Activated naive CD4-positive, alpha-beta T cell treated with anti-CD3 and anti-CD28 coated beads, Interleukin-2, amount 50 U/mL, for 24 hours (primary cell): Measurements from ENCODE around the gene SIX4.
"Not testable (repeated sequence)": the region's sequence is repeated elsewhere in the genome, so short reads cannot be mapped to it uniquely, and the experiment has no call there.

Source experiments
- H3K27ac Mint-ChIP-seq: one replicate; pipeline ENCODE4 v1.8.0; 2021; ENCODE audit warnings: mild to moderate bottlenecking, mixed read lengths
- H3K27me3 Mint-ChIP-seq: one replicate; pipeline ENCODE4 v1.8.0; 2021; ENCODE audit warnings: mixed read lengths
- H3K36me3 Mint-ChIP-seq: one replicate; pipeline ENCODE4 v1.8.0; 2021; ENCODE audit warnings: mixed read lengths
- H3K4me1 Mint-ChIP-seq: one replicate; pipeline ENCODE4 v1.8.0; 2021; ENCODE audit warnings: mixed read lengths
- H3K4me3 Mint-ChIP-seq: one replicate; pipeline ENCODE4 v1.8.0; 2021; ENCODE audit warnings: mild to moderate bottlenecking, mixed read lengths
- H3K9me3 Mint-ChIP-seq: one replicate; pipeline ENCODE4 v1.8.0; 2021; ENCODE audit warnings: mixed read lengths

The SIX4 gene

DNA sequence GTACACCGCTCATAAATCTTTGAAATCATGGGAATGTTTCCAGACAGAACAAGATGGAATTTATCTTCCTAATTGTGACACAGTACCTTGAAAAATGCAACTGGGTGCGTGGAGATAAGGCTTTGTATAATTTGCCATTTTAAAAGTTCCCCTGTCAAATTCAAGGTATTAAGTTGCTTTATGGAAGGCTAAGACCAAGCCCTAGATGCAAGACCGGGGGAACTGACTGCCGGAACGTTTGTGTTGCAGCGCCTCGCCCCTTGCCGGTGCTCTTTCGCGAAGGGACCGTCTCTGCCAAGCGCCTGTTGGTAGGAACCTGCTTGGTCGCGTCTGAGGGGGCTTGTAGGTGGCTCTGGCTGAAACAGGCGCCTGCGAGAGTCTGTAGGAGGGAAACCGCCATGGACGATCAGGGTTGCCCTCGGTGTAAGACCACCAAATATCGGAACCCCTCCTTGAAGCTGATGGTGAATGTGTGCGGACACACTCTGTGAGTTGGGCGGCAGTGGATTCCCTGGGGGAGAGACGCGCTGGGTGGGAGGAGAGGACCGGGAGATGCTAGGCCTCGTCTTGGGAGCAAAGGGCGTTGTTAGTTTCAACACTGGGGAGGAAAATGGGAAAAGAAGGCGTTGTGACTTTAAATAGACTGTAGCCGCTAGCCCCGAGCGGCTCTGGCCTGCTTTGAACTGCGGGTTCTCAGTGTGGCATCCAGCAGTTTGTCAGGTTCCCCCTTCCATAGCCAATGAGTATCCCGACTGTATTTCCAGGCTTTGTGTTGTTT is 10.5 kb upstream of the SIX4 start, which contains the start of gene MNAT1:
TSS of gene MNAT1 (plus strand) at position 297 of the 778 bp plus-strand sequence. CDS start at position 399, 102 bp downstream.
- Mint-ChIP-seq H3K27me3 (peaks cover 9% of the 10 kb centered on the region), H3K4me1 (peaks cover 37% of the 10 kb centered on the region), H3K9me3 (no peaks in the 10 kb centered on the region), H3K4me3 (peak within 1 kb of the TSS; percentile 100), H3K27ac (peak within 1 kb of the TSS; percentile 96), H3K36me3 (peaks cover 3% of the 10 kb centered on the region)

DNA sequence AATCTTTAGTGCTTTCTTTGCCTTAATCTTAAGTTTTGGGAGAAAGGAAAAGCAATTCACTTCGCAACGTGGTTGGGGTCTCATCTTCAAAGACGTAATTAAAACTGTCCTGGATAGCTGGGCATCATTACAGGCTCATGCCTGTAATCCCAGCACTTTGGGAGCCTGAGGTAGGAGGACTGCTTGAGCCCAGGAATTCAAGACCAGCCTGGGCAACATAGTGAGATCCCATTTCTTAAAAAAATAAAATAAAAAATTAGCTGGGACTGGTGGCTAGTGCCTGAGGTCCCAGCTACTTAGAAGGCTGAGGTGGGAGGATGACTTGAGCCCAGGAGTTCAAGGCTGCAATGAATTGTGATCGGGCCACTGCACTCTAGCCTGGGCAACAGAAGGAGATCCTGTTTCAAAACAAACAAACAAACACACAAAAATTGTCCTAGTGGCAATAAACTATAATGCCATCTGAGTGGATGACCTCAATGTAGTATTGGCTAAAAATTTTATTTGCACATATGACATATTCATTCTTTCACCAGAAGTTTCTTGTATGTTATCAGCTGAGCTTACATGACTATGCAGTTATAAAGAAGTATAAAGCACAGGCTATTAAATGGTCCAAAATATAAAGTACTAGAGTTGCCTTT is 8.8 kb upstream of the SIX4 start:
- H3K9me3 Mint-ChIP-seq = no peaks in the 10 kb centered on the region
- H3K27me3 Mint-ChIP-seq = peaks cover 22% of the 10 kb centered on the region
- peaks cover 3% of the 10 kb centered on the region for H3K36me3 Mint-ChIP-seq
- H3K4me1 Mint-ChIP-seq = peaks cover 26% of the 10 kb centered on the region
- no peak overlapping the region for H3K27ac Mint-ChIP-seq
- no peak overlapping the region for H3K4me3 Mint-ChIP-seq

DNA sequence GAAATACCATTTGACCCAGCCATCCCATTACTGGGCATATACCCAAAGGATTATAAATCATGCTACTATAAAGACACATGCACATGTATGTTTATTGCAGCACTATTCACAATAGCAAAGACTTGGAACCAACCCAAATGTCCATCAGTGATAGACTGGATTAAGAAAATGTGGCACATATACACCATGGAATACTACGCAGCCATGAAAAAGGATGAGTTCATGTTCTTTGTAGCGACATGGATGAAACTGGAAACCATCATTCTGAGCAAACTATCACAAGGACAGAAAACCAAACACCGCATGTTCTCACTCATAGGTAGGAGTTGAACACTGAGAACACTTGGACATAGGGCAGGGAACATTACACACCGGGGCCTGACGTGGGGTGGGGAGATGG is 7.1 kb upstream of the SIX4 start:
- not testable (repeated sequence) for H3K9me3 Mint-ChIP-seq, H3K4me3 Mint-ChIP-seq, H3K36me3 Mint-ChIP-seq, H3K27ac Mint-ChIP-seq
- Mint-ChIP-seq H3K27me3 (peaks cover 35% of the 10 kb centered on the region), H3K4me1 (peaks cover 24% of the 10 kb centered on the region)

DNA sequence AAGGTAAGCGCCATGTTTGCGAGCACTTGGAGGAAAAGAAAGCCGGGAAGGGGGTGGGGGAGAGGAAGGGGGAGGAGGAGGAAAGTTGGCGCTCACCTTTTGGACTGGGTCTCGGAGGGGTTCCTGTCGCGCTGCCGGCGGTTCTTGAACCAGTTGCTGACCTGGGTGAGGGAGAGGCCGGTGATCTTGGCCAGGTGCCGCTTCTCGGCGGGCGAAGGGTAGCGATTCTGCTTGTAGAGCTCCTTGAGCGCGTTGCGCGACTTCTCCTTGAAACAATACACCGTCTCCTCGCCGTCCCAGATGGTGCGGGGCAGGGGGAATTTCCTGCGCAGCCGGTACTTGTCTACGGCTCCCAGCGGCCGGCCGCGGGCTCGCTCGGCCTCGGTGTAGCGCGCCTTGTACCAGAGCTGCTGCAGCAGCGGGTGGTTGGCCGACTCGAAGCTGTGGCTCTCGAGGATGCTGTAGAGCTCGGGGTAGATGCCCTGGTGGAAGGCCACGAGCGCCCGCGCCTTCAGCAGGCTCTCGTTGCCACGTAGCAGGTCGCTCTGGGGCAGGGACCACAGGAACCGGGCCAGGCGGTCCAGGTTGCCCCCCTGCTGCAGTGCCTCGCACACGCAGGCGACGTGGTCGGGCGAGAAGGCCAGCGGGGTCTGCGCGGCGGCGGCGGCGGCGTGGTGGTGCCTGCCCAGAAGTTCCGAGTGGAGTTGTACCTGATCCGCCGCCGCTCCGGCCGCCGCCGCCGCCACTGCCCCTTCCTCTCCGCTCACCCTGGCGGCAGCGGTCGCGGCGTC is 840 bp downstream of the SIX4 start:
- Mint-ChIP-seq H3K4me1 (peaks cover 18% of the 10 kb centered on the region), H3K27me3 (peaks cover 54% of the 10 kb centered on the region), H3K27ac (no peak overlapping the region), H3K9me3 (no peaks in the 10 kb centered on the region), H3K36me3 (no peaks in the 10 kb centered on the region), H3K4me3 (peak overlapping the region; percentile 89)

DNA sequence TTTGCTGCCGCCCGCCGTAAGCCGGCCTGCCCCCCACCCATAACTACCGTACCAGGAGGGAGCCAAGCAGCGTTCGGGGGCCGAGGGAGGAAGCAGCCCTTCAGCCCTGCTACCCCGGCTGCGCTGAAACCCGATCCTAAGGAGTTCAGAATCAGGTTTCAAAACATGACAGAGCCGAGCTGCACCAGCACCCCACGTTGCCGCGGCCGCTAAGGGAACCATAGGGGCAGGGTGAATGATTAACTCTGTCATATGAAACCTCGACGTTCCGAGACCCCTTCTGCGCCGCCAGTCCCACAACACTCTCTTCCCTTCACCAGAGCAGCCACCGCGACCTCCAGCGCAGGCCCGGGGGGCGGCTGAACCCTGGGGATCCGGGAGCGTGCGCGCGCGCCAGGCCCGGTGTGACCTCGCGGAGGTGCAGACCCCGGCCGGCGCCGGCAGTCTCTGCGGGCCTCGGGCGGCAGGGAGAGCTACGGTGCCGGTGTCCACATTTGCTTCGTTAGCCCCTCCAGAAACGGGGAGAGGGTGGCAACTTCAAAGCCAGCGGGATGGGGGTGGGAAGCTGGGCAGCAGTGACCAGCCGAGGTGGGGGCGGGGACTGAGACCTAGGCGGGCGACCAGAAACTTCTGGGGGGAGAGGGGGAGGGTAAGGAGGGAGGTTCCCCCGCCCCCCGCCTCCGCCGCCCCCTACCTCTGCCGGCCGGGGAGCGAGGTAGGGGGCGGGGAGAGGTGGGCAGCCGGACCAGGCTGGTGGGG is 1.6 kb downstream of the SIX4 start:
- H3K36me3 Mint-ChIP-seq = no peaks in the 10 kb centered on the region
- no peaks in the 10 kb centered on the region for H3K9me3 Mint-ChIP-seq
- no peak overlapping the region for H3K27ac Mint-ChIP-seq
- H3K4me3 Mint-ChIP-seq = peak overlapping the region; percentile 86
- peaks cover 18% of the 10 kb centered on the region for H3K4me1 Mint-ChIP-seq
- peaks cover 48% of the 10 kb centered on the region for H3K27me3 Mint-ChIP-seq

DNA sequence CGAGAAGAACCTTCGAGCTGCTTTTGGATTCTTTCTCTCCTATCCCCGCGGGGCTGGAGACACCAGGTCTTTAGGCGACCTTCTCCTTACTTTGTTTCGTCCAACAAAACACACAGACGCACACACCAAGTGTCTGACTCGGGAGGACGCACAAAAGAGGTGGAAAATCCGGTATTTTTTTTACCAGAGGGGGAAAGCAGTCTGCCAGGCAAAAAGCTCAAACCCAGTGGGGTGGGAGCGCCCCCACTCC is 2.1 kb downstream of the SIX4 start:
- Mint-ChIP-seq H3K27me3 (peaks cover 44% of the 10 kb centered on the region), H3K9me3 (no peaks in the 10 kb centered on the region), H3K4me3 (peak overlapping the region; percentile 86), H3K4me1 (peaks cover 18% of the 10 kb centered on the region), H3K36me3 (no peaks in the 10 kb centered on the region), H3K27ac (no peak overlapping the region)

DNA sequence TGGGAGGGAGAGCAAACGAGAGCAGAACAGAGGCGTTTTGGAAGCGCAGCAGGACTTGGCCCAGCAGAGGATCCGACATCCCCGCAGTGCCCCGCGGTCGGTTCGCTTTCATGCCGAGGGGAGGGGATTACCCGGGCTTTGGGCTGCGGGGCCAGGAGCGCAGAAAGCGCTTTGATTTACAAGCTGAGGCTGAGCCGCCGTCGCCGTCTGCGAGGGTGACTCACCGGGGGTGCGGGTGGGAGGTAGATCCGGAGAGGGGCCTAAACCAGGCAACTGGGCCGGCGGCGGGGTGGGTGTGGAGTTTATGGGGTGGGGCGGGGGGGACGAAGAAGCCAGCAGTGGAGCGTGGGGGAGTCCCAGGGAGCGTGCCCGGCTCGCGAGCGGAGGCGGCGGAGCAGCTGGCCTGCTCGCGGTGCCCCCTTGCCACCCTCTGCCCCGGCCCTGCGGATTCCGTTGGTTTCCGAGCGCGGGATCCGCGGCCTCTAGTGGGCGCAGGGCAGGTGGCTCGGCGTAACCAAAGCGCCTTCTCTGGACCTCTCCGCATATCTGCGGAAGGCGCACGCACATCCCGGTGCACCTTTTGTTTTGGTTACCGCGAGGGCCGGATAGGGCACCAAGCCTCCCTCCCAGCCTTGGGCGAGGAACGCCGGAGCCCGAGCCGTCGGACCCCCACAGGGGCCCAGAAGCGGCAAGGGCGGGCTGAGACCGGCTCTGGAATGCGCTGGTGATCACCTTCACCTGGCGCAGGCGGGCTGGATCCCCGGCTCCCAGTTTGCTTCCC is 2.6 kb downstream of the SIX4 start:
- H3K36me3 Mint-ChIP-seq = no peaks in the 10 kb centered on the region
- peak overlapping the region; percentile 86 for H3K4me3 Mint-ChIP-seq
- peaks cover 18% of the 10 kb centered on the region for H3K4me1 Mint-ChIP-seq
- no peaks in the 10 kb centered on the region for H3K9me3 Mint-ChIP-seq
- peaks cover 39% of the 10 kb centered on the region for H3K27me3 Mint-ChIP-seq
- H3K27ac Mint-ChIP-seq = no peak overlapping the region

DNA sequence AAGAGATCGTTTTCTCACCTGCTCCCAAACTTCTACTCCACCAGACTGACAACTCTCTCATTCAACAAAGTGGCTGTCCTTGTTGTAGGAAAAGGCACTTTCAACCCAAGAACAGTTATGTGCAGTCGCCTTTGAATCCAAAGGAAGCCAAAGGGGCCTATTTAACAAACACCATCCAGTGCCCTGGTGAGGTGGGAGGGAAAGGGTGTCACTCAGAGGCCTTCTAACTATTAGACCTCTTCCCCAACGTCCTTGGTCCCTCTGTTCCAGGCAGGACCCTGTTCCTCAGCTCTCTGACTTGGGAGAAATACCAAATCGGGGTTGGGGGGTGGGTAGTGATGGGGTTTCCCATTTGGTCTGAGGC is 3.2 kb downstream of the SIX4 start:
- Mint-ChIP-seq H3K4me3 (peak overlapping the region; percentile 66), H3K36me3 (no peaks in the 10 kb centered on the region), H3K4me1 (peaks cover 18% of the 10 kb centered on the region), H3K27ac (no peak overlapping the region), H3K27me3 (peaks cover 39% of the 10 kb centered on the region), H3K9me3 (no peaks in the 10 kb centered on the region)

DNA sequence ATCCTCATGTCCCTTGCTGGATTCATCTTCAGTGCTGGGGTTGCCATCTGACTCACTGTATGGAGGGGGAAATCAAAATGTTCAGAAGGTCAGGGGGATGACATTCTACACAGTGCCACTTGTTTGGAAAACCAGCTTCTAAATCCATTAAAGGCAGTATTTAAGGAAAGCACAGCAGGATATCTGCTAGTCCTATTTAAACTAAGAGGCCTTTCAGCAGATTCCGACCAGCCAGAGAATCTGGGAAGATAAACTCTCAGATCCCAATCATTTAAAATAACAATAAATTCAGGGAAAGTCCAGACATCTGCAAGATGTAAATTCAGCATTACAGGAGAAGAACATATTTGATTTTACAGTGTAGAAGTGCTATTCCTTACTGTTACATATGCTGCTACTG is 3.8 kb downstream of the SIX4 start:
- Mint-ChIP-seq H3K4me3 (peak overlapping the region; percentile 66), H3K27me3 (peaks cover 41% of the 10 kb centered on the region), H3K27ac (no peak overlapping the region)

DNA sequence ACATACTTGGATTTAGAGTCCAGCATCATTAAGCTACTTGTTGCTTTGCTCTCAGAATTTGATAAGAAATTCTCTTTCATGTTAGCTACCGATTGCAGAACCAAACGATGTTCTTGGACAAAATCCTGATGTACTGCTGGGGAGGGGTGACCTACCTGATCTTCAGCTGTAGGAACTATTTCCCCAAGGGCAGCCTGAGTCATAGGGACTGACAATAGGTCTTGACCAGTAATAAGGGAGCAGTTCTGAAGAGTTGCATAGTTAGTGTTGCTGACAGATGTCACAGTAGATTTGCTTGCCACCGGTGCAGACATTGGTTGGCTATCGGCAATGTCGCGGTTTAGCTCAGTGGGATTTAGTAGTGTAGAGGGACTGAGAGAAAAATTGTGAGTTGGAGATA is 10.6 kb downstream of the SIX4 start:
- H3K4me1 Mint-ChIP-seq = no peaks in the 10 kb centered on the region
- no peaks in the 10 kb centered on the region for H3K36me3 Mint-ChIP-seq
- peaks cover 20% of the 10 kb centered on the region for H3K27me3 Mint-ChIP-seq
- H3K9me3 Mint-ChIP-seq = no peaks in the 10 kb centered on the region
- no peak overlapping the region for H3K27ac Mint-ChIP-seq
- H3K4me3 Mint-ChIP-seq = no peak overlapping the region

More for the DNA sequence above, 3.8 kb downstream of the SIX4 start:
- Mint-ChIP-seq H3K4me1 (peaks cover 18% of the 10 kb centered on the region), H3K9me3 (no peaks in the 10 kb centered on the region), H3K36me3 (no peaks in the 10 kb centered on the region)

DNA sequence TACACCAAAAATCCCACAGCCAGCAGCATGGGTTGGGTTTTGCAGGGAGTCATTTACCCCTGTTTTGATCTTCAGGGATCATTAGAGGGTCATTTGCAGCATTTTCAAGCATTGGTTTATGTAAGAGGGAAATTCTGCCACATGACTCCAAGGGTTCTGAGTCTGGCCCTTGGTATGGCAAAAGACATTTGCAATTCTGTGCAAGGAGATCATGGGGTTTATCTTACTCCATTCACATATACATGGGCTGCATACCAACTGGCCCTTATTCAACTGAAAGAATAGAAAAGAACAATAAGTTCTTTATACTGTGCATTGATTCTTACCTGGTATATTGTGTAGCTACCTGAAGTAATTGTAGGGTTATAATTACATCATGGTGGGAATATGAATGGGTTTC is 13.7 kb downstream of the SIX4 start:
- no peak overlapping the region for H3K27ac Mint-ChIP-seq

DNA sequence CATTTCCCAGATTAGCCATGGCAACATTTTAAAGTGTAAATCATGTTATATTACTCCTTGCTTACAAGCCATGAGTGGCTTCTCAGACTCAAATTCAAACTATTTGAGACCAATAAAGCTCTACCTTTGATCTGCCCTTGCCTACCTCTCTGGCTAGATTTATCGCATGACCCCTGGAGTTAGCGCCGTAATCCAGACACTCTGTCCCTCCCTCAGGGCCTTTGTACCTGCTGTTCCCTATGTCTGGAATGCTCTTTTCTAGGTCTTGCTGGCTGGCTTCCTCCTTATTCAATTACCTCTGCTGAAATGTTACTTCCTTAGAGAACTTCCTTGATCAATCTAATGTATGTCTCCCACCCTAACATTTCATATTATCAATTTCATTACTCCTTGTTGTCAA is 16.3 kb downstream of the SIX4 start:
- Mint-ChIP-seq H3K36me3 (no peaks in the 10 kb centered on the region), H3K4me3 (no peak overlapping the region), H3K27ac (no peak overlapping the region), H3K27me3 (peaks cover 22% of the 10 kb centered on the region), H3K9me3 (no peaks in the 10 kb centered on the region), H3K4me1 (no peaks in the 10 kb centered on the region)

More for the DNA sequence above, 13.7 kb downstream of the SIX4 start:
- H3K27me3 Mint-ChIP-seq = peaks cover 25% of the 10 kb centered on the region
- no peaks in the 10 kb centered on the region for H3K4me1 Mint-ChIP-seq
- H3K36me3 Mint-ChIP-seq = no peaks in the 10 kb centered on the region
- H3K9me3 Mint-ChIP-seq = no peaks in the 10 kb centered on the region
- H3K4me3 Mint-ChIP-seq = no peak overlapping the region

DNA sequence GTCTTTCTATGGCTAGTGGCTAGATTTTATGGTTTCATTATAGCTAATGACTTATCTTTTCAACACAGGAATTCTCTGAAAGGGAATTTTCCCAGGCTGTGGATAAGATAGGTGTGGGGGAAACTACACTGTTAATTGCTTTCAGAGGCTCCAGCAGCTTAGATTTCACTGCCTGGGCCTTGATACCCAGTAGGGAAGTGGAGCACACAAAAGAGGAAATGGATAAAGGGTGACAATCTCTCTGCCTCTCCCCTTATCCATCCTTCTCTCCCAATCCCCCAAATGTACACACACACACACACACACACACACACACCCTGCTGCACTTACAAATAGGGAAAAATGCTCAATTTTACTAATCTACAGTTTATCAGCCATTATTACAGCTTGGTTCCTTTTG is 19.1 kb downstream of the SIX4 start:
- H3K4me3 Mint-ChIP-seq = no peak overlapping the region
- peaks cover 12% of the 10 kb centered on the region for H3K9me3 Mint-ChIP-seq
- peaks cover 21% of the 10 kb centered on the region for H3K27me3 Mint-ChIP-seq
- no peak overlapping the region for H3K27ac Mint-ChIP-seq
- no peaks in the 10 kb centered on the region for H3K4me1 Mint-ChIP-seq
- H3K36me3 Mint-ChIP-seq = peaks cover 8% of the 10 kb centered on the region

DNA sequence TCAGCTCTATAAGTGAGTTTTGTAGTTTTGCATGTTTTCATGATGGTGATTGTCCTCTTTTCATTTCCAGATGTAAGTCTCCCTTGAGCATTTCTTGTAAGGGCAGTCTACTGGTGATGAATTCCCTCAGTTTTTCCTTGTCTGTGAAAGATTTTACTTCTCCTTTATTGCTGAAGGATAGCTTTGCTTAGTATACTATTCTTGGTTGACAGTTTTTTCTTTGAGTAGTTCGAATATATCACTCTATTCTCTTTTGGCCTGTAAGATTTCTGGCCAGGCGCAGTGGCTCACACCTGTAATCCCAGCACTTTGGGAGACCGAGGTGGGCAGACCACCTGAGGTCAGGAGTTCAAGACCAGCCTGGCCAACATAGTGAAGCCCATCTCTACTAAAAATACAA is 23.6 kb downstream of the SIX4 start:
- Mint-ChIP-seq H3K4me3 (no peak overlapping the region), H3K9me3 (peaks cover 25% of the 10 kb centered on the region), H3K27ac (no peak overlapping the region), H3K4me1 (no peaks in the 10 kb centered on the region), H3K36me3 (peaks cover 8% of the 10 kb centered on the region), H3K27me3 (peaks cover 20% of the 10 kb centered on the region)

DNA sequence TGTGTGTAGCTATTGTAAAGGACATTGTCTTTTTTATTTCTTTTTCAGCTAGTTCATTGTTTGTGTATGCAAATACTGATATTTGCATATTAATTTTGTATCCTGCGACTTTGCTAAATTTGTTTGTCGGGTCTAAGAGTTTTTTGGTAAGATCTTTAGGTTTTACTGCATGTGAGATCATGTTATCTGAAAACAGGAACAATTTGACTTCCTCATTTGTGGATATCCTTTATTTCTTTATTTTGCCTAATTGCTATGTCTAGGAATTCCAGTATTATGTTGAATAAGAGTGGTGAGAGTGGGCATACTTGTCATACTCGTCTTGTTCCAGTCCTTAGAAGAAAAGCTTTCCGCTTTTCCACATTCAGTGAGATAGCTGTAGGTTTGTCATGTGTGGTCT is 28.8 kb downstream of the SIX4 start:
- Mint-ChIP-seq H3K9me3 (peaks cover 13% of the 10 kb centered on the region), H3K27me3 (peaks cover 15% of the 10 kb centered on the region), H3K36me3 (peaks cover under 1% of the 10 kb centered on the region), H3K4me3 (no peak overlapping the region), H3K4me1 (no peaks in the 10 kb centered on the region), H3K27ac (no peak overlapping the region)
